ENCODE measurements around the gene VAC14.

DNA sequence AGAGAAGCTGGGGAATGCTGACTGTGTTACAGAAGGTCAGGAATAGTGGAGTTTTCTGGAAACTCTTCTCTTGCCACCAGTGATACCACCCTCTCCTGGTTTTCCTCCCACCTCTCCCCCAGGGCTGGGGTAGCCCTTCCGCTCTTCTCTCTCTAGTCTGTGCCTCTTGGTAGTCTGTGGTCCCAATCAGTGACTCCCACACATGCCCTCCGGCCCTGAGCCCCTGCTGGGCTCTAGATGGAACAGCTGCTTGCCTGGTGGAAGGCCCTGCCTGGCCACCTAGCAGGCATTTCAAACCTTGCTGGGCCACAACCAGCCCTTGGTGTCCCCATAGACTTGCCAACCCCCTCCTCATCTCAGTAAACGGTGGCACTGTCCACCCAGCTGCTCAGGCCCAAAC lies 99.9 kb downstream of the VAC14 start:
- no peak for TF ChIP-seq EZH2 (IDR thresholded peaks at IDR 0.05; ENCODE audit: low read depth, unreplicated experiment)
- TF ChIP-seq, protein P1, sequence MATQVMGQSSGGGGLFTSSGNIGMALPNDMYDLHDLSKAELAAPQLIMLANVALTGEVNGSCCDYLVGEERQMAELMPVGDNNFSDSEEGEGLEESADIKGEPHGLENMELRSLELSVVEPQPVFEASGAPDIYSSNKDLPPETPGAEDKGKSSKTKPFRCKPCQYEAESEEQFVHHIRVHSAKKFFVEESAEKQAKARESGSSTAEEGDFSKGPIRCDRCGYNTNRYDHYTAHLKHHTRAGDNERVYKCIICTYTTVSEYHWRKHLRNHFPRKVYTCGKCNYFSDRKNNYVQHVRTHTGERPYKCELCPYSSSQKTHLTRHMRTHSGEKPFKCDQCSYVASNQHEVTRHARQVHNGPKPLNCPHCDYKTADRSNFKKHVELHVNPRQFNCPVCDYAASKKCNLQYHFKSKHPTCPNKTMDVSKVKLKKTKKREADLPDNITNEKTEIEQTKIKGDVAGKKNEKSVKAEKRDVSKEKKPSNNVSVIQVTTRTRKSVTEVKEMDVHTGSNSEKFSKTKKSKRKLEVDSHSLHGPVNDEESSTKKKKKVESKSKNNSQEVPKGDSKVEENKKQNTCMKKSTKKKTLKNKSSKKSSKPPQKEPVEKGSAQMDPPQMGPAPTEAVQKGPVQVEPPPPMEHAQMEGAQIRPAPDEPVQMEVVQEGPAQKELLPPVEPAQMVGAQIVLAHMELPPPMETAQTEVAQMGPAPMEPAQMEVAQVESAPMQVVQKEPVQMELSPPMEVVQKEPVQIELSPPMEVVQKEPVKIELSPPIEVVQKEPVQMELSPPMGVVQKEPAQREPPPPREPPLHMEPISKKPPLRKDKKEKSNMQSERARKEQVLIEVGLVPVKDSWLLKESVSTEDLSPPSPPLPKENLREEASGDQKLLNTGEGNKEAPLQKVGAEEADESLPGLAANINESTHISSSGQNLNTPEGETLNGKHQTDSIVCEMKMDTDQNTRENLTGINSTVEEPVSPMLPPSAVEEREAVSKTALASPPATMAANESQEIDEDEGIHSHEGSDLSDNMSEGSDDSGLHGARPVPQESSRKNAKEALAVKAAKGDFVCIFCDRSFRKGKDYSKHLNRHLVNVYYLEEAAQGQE (IDR thresholded peaks at IDR 0.05; ENCODE audit: unreplicated experiment), result no peak
- TF ChIP-seq, protein P2, sequence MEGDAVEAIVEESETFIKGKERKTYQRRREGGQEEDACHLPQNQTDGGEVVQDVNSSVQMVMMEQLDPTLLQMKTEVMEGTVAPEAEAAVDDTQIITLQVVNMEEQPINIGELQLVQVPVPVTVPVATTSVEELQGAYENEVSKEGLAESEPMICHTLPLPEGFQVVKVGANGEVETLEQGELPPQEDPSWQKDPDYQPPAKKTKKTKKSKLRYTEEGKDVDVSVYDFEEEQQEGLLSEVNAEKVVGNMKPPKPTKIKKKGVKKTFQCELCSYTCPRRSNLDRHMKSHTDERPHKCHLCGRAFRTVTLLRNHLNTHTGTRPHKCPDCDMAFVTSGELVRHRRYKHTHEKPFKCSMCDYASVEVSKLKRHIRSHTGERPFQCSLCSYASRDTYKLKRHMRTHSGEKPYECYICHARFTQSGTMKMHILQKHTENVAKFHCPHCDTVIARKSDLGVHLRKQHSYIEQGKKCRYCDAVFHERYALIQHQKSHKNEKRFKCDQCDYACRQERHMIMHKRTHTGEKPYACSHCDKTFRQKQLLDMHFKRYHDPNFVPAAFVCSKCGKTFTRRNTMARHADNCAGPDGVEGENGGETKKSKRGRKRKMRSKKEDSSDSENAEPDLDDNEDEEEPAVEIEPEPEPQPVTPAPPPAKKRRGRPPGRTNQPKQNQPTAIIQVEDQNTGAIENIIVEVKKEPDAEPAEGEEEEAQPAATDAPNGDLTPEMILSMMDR (conservative IDR thresholded peaks at IDR 0.05; ENCODE audit: low read depth in 2 of 2), result no peak
- TF ChIP-seq POLR2AphosphoS5 (IDR thresholded peaks at IDR 0.05; ENCODE audit: low read depth), result no peak
- no peak for TF ChIP-seq JUNB (IDR thresholded peaks at IDR 0.05; ENCODE audit: unreplicated experiment)
- TF ChIP-seq, protein P3, sequence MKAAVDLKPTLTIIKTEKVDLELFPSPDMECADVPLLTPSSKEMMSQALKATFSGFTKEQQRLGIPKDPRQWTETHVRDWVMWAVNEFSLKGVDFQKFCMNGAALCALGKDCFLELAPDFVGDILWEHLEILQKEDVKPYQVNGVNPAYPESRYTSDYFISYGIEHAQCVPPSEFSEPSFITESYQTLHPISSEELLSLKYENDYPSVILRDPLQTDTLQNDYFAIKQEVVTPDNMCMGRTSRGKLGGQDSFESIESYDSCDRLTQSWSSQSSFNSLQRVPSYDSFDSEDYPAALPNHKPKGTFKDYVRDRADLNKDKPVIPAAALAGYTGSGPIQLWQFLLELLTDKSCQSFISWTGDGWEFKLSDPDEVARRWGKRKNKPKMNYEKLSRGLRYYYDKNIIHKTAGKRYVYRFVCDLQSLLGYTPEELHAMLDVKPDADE (IDR thresholded peaks at IDR 0.05), result no peak
- TF ChIP-seq EZH2phosphoT487 (IDR thresholded peaks at IDR 0.05; ENCODE audit: unreplicated experiment), result no peak
- no peak for TF ChIP-seq STAT1 (IDR thresholded peaks at IDR 0.05; ENCODE audit: unreplicated experiment)

Data from GM23338 (cell line).